MM.1S (cell line): Measurements from ENCODE around the gene CTNNA3.
"Not testable (repeated sequence)": the region's sequence is repeated elsewhere in the genome, so short reads cannot be mapped to it uniquely, and the experiment has no call there.

Experiments used
- CTCF ChIP-seq: fragments of 300-600 bp; sonication (generic); IDR thresholded peaks from 2 replicates; pipeline ENCODE4 v1.5.1; 2016; ENCODE audit warnings: antibody characterized with exemption, low read length, mixed read lengths
- EZH2 ChIP-seq: fragments of 300-600 bp; sonication (generic); optimal IDR thresholded peaks from 2 replicates; pipeline ENCODE3; 2017; ENCODE audit warnings: low read depth, mild to moderate bottlenecking, antibody characterized with exemption, low read length, mixed read lengths

- TF ChIP-seq CTCF, EZH2: not testable (repeated sequence)
Observed at GRCh38 chr10:67386841-67387533, 309.0 kb downstream of the CTNNA3 start.
